Breast epithelium (tissue), 4 donors: ENCODE results near the gene ULBP2. TPM values are rescaled to one million over a fixed set of nuclear protein-coding genes. Genes with fewer than 3 reads are reported as not detected.
"Not testable (repeated sequence)": the region's sequence is repeated elsewhere in the genome, so short reads cannot be mapped to it uniquely, and the experiment has no call there.

Experiments
- DNase-seq, 2 donors: peaks; one replicate each; pipeline ENCODE4 v3.0.0-alpha.2; 2019; ENCODE audit warnings: low spot score in 2 of 2
- H3K27ac ChIP-seq, 2 donors: fragments of 200-600 bp; sonication (generic) in 1 of 2; one replicate each; pipeline ENCODE4 v1.5.1; 2016 to 2019; ENCODE audit warnings: mild to moderate bottlenecking in 1 of 2
- H3K27me3 ChIP-seq, 2 donors: fragments of 200-600 bp; sonication (generic) in 1 of 2; one replicate each; pipeline versions ENCODE4 v1.5.1 to v1.6.0; 2017 to 2019; ENCODE audit warnings: control low read depth in 1 of 2, mild to moderate bottlenecking in 1 of 2
- H3K36me3 ChIP-seq: fragments of 200-600 bp; one replicate; pipeline ENCODE4 v1.5.1; 2019
- H3K4me1 ChIP-seq, 2 donors: fragments of 200-600 bp; sonication (generic); one replicate each; pipeline ENCODE4 v1.5.1; 2016 to 2019; ENCODE audit warnings: control low read depth in 1 of 2
- H3K4me3 ChIP-seq, 3 donors: fragments of 200-600 bp; sonication (generic); 1 replicate in 2 of 3; 2 replicates in 1 of 3; pipeline ENCODE4 v1.5.1; 2016 to 2019; ENCODE audit warnings: mild to moderate bottlenecking in 3 of 3, moderate library complexity in 2 of 3
- H3K9me3 ChIP-seq, 2 donors: fragments of 200-600 bp; sonication (generic) in 1 of 2; one replicate each; pipeline ENCODE4 v1.5.1; 2016 to 2019; ENCODE audit warnings: control low read depth in 1 of 2
- CTCF ChIP-seq, 3 donors: fragments of 450-650 bp; IDR thresholded peaks; one replicate each; pipeline ENCODE4 v1.5.1; 2016 to 2017; ENCODE audit warnings: antibody characterized with exemption in 3 of 3, mild to moderate bottlenecking in 3 of 3, moderate library complexity in 3 of 3
- POLR2A ChIP-seq: fragments of 450-650 bp; IDR thresholded peaks from one replicate; pipeline ENCODE4 v1.6.1; 2016; ENCODE audit warnings: antibody characterized with exemption, mild to moderate bottlenecking, moderate library complexity
- POLR2AphosphoS5 ChIP-seq, 3 donors: sonication (generic); formaldehyde crosslinking; IDR thresholded peaks; one replicate each; pipeline ENCODE4 v1.6.1; 2017; ENCODE audit warnings: antibody characterized with exemption in 3 of 3
- intact Hi-C: fragments of 100-400 bp; cut with DNase I; formaldehyde crosslinking; loops from one replicate; pipeline ENCODE4 v1.15.1; 2023; ENCODE audit warnings: low total_unique reads
- total RNA-seq, 3 donors: library from RNA; depleted of rRNA; stranded (reverse); fragments of >200 nt; gene quantifications; one replicate each; pipeline ENCODE4 v1.1.0, GENCODE V29; 2016

ULBP2 gene
- total RNA-seq, 3 donors from 2014 or later = 0.88 to 1.3 TPM; not detected in 1

- H3K4me3 ChIP-seq = no peak overlapping the region
- no peaks in the 10 kb centered on the region for H3K27me3 ChIP-seq
- no peak overlapping the region for H3K27ac ChIP-seq
- DNase-seq = no peak
- no peak for TF ChIP-seq POLR2AphosphoS5 (IDR thresholded peaks at IDR 0.05)
- TF ChIP-seq CTCF (IDR thresholded peaks at IDR 0.05) = no peak
- TF ChIP-seq POLR2A = no peak
- H3K4me1 ChIP-seq = no peaks in the 10 kb centered on the region
- intact Hi-C loops = no loop called here
- peaks cover 0 to 10% of the 10 kb centered on the region in 2 donors for H3K9me3 ChIP-seq
- H3K36me3 ChIP-seq = no peaks in the 10 kb centered on the region
Measured at GRCh38 chr6:149905911-149906371, 35.9 kb upstream of the ULBP2 start.

- TF ChIP-seq CTCF (IDR thresholded peaks at IDR 0.05) (no peak), POLR2AphosphoS5 (IDR thresholded peaks at IDR 0.05) (no peak), POLR2A (no peak)
- no peaks in the 10 kb centered on the region for H3K36me3 ChIP-seq
- H3K27me3 ChIP-seq = no peaks in the 10 kb centered on the region
- no peak overlapping the region for H3K4me3 ChIP-seq
- H3K27ac ChIP-seq = no peak overlapping the region
- peaks cover 0 to 10% of the 10 kb centered on the region in 2 donors for H3K9me3 ChIP-seq
- DNase-seq = no peak
- H3K4me1 ChIP-seq = no peaks in the 10 kb centered on the region
- intact Hi-C loops = no loop called here
Measured at GRCh38 chr6:149906405-149906804, 35.4 kb upstream of the ULBP2 start.

GRCh38 chr6:149907317-149907716, 34.5 kb upstream of the ULBP2 start:
- no peaks in the 10 kb centered on the region for H3K27me3 ChIP-seq
- DNase-seq = no peak
- intact Hi-C loops = no loop called here
- H3K4me3 ChIP-seq = no peak overlapping the region
- no peak overlapping the region for H3K27ac ChIP-seq
- no peaks in the 10 kb centered on the region for H3K4me1 ChIP-seq
- no peak for TF ChIP-seq CTCF (IDR thresholded peaks at IDR 0.05)
- TF ChIP-seq POLR2A = no peak
- no peak for TF ChIP-seq POLR2AphosphoS5 (IDR thresholded peaks at IDR 0.05)
- H3K36me3 ChIP-seq = no peaks in the 10 kb centered on the region
- peaks cover 0 to 10% of the 10 kb centered on the region in 2 donors for H3K9me3 ChIP-seq

- intact Hi-C loops = not testable (repeated sequence)
Measured at GRCh38 chr6:149908480-149908879, 33.3 kb upstream of the ULBP2 start.

GRCh38 chr6:149909701-149910470, 31.9 kb upstream of the ULBP2 start:
- Histone ChIP-seq H3K27me3 (no peaks in the 10 kb centered on the region), H3K27ac (no peak overlapping the region), H3K4me1 (no peaks in the 10 kb centered on the region), H3K4me3 (no peak overlapping the region), H3K36me3 (no peaks in the 10 kb centered on the region), H3K9me3 (peaks cover 0 to 10% of the 10 kb centered on the region in 2 donors)
- DNase-seq = no peak
- no peak for TF ChIP-seq POLR2A
- no peak for TF ChIP-seq POLR2AphosphoS5 (IDR thresholded peaks at IDR 0.05)
- no peak for TF ChIP-seq CTCF (IDR thresholded peaks at IDR 0.05)
- intact Hi-C loops = no loop called here

More at GRCh38 chr6:149908480-149908879, 33.3 kb upstream of the ULBP2 start:
- not testable (repeated sequence) for DNase-seq, H3K27ac ChIP-seq, H3K36me3 ChIP-seq, H3K27me3 ChIP-seq, H3K4me3 ChIP-seq, H3K4me1 ChIP-seq
- peaks cover 0 to 10% of the 10 kb centered on the region in 2 donors for H3K9me3 ChIP-seq
